Measurements from ENCODE around the gene MYO16.

- TF ChIP-seq CTCF (conservative IDR thresholded peaks at IDR 0.05; ENCODE audit: low read depth, low read length), result no peak
- TF ChIP-seq USF2 (IDR thresholded peaks at IDR 0.05; ENCODE audit: low read depth, low read length), result no peak; the same call in 1 of the 2 replicates
- TF ChIP-seq SMC3 (IDR thresholded peaks at IDR 0.05; ENCODE audit: low read depth, low read length), result no peak
- TF ChIP-seq POLR2A (IDR thresholded peaks at IDR 0.05; ENCODE audit: low read depth, low read length), result no peak
- no peak for TF ChIP-seq ELK1 (IDR thresholded peaks at IDR 0.05; ENCODE audit: borderline replicate concordance, low read depth, low read length)
- no peak for TF ChIP-seq RAD21 (IDR thresholded peaks at IDR 0.05; ENCODE audit: low read length)
- TF ChIP-seq NFE2L2 (IDR thresholded peaks at IDR 0.05; ENCODE audit: low read depth, low read length), result no peak
- no peak for TF ChIP-seq BHLHE40 (IDR thresholded peaks at IDR 0.05; ENCODE audit: low read depth, low read length)
These were observed 147.2 kb downstream of the MYO16 start for GRCh38 chr13:108776650-108777049.
